HG03442 (cell line): ENCODE results near the gene FAM193A.

Experiments
- ATAC-seq: cut with Tn5 transposase; IDR thresholded peaks from one replicate; pipeline ENCODE4 v1.9.1; 2021; ENCODE audit warnings: mild to moderate bottlenecking, moderate library complexity; ENCODE audit not compliant: unreplicated experiment

The FAM193A gene, protein sequence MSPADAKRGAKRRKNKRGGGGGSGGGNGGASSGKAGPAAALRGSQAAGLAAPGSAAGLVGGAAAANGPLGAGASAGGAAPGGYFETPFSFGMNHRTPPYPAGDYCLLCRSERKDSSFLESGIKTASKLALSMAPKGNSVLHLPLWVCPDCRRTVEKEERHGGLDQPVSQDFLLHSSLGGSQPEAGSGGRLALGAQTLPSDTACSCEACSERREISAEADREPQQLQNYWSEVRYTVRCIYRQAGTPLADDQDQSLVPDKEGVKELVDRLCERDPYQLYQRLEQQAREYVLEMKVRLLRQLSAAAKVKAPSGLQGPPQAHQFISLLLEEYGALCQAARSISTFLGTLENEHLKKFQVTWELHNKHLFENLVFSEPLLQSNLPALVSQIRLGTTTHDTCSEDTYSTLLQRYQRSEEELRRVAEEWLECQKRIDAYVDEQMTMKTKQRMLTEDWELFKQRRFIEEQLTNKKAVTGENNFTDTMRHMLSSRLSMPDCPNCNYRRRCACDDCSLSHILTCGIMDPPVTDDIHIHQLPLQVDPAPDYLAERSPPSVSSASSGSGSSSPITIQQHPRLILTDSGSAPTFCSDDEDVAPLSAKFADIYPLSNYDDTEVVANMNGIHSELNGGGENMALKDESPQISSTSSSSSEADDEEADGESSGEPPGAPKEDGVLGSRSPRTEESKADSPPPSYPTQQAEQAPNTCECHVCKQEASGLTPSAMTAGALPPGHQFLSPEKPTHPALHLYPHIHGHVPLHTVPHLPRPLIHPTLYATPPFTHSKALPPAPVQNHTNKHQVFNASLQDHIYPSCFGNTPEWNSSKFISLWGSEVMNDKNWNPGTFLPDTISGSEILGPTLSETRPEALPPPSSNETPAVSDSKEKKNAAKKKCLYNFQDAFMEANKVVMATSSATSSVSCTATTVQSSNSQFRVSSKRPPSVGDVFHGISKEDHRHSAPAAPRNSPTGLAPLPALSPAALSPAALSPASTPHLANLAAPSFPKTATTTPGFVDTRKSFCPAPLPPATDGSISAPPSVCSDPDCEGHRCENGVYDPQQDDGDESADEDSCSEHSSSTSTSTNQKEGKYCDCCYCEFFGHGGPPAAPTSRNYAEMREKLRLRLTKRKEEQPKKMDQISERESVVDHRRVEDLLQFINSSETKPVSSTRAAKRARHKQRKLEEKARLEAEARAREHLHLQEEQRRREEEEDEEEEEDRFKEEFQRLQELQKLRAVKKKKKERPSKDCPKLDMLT (N-terminal part only)

DNA sequence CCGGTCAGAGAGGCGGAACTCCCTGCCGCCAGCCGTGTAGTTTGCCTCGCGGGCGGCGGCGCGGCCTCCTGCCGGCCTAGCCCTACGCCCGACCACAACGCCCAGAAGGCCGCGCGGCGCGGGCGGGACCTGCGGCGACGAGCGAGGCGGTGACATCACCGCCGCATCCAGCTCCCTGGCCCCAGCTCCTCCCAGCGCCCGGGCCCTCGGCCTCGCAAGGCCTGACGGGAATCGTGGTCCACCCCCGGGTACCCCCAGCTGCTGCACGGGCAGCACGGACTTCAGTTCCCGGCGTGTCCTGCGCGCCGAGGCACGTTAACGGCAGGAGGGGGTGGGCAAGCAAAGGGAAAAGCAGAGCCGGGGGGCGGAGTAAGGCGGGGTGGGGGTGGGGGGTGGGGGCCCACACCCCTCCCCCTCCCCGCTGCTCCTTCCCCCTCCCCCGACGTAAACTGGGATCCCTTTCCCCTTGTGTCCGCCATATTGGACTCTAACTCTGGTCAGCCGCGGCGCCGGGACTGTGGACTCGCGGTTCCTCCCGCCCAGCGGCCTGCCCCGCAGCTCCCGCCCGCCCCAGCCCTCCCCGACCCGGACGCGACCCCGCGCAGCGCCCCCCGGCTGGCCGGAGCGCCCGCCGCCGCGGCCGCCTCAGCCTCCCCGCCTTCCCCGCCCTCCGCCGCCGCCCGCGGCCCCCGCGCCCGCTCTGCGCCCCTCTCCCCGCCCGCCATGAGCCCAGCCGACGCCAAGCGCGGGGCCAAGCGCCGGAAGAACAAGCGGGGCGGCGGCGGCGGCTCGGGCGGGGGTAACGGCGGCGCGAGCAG lies at the start of gene FAM193A:
Gene FAM193A (plus strand): TSS at position 455 of the 818 bp plus-strand sequence. CDS start 269 bp downstream, at position 724.
- ATAC-seq: peak; percentile 76

DNA sequence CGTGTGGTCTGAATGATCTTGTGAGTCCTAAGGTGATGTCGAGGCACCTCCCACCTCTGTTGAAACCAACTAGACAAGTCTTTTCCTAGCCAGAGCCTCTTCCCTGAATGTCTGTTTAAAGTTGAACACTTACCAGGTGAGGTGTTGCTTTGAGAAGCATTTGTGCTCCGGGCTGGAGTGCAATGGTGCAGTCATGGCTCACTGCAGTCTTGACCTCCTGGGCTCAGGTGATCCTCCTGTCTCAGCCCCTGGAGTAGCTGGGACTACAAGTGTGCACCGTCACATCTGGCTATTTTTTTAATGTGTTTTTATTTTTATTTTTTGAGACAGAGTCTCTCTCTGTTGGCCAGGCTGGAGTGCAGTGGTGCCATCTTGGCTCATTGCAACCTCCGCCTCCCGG lies 49.5 kb upstream of the FAM193A start:
- no peak for ATAC-seq

DNA sequence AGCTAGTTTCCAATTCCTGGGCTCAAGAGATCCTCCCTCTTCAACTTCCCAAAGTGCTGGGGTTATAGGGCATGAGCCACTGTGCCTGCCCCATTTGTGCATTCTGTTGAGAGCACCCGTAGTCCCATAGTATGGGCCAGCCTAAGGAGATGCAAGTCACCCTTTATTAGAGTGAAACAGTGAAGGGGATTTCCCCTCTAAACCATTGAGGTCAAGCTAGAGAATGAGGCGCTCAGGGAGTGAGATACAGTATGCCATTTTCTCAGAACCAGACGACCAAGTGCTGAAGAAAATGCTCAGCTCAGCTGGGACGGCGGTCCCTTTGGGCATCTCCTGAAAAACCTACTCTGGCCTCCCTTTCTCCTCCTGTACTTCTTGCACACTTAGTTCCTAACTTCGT lies 48.8 kb upstream of the FAM193A start:
- ATAC-seq: peak; percentile 62

DNA sequence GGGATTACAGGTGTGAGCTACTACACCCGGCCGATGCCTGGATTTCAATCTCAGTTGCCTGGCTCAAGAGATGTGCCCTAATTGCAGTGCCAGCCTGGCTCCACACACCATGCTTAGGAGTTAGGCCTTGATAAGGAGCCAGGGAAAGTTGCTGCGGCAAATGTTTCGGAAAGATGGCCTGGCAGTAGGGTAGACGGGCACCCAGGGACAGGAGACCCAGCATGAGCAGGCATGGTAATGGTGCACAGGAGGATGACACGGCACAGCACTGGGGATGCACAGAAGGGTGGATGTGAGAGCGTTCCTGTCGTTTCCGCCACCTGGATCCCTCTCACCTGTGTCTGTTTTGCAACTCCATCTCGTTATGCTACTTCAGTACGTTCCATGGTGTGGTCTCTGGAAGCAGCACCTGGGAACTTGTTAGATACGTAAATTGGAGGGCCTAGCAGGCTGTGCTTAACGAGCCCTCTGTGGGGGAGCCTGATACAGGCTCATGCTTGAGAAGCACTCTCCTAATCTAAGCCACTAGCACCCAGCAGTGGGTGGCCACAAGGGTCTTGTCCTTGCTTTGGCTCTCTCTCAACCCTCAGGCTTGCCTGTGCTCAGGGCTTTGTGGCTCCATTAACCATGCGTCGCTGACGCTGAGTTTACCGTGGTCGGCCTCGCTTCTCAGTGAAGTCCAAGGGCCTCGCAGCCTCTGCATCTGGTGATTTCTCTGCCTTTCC lies 47.2 kb upstream of the FAM193A start:
- no peak for ATAC-seq

DNA sequence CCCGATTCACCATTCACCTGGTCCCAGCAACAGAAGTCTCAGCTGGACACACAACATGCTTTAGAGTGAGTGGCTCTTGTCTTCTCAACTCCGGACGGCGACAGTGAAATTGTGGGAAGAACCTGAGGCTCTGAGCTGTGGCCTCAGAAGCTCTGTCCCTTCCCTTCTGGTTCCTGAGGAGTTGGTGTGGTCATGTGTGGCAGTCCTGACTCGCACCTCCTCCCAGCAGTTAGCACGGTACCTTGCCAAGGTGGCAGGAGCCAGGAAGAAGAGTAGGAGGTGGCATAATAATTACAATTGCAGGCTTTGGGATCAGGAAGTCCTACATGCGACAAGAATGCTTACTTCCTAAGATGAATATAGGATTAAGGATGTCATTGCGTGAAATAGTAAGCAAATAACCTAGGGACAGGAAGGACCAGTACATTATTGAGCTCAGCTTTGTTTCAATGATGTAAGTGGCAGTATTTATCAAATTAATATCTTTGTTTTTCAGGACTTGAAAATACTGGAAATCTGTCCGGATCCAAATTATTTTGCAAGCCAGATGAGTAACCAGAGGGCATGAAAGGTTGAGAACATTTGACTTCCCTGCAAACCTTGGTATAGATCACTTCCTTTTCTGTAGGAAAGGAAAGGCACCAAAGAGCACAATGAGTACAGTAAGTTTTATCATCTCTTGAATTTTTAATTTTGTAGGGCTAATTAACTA lies 46.5 kb upstream of the FAM193A start:
- no peak for ATAC-seq

DNA sequence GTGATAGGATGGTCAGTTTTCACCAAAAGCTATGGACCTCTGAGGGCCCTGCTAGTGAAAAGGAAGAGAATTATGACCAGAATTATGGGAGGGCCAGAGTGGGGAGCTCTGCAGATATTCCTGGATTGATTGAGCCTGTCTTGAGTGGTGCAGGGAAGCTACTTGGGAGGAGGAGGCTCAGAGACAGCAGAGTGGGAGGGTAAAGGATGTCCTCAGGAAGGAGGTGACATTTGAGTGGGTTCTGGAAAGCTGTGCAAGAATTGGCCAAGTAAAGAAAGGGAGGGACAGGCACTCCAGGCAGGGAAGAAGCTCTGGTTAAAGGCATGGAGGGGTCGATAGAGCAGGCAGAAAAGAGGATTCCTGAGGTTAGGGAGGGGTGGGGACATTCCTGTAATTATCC lies 43.5 kb upstream of the FAM193A start:
- ATAC-seq: no peak

DNA sequence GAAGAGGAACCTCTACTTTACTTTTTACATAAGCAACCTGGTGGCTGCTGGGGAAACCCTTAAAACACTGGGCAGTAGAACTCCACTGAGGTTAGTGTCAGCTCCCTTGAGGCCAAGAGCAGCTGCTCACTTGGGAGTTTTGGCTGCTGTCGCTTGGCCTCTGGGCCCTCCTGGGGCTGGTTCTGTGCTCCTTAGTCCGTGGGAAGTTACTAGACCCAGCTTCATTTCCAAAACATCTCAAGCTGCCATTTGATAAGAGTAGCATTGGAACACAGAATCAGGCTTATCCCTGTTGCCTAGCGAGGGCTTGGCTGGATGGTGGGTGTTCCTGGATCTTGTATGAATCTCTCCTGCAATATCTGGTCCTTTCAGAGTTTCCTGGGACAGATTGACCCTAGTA lies 41.5 kb upstream of the FAM193A start:
- no peak for ATAC-seq

DNA sequence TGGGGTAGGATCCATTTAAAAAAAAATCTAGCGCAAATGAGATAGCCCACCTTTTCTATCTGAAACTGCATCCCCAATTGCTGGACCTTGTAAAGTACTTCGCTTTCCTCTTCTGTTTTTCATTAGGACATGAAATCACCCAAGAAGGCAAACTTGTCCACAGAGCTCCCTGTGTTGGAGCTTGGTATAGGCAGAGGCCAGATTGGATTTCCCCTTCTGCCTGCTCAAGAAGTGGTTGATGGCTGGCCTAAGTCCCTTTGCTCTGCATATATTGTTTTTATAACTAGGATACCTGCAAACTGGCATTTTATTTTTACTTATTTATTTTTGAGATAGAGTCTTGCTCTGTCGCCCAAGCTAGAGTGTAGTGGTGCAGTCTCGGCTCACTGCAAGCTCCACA lies 39.1 kb upstream of the FAM193A start:
- no peak for ATAC-seq

DNA sequence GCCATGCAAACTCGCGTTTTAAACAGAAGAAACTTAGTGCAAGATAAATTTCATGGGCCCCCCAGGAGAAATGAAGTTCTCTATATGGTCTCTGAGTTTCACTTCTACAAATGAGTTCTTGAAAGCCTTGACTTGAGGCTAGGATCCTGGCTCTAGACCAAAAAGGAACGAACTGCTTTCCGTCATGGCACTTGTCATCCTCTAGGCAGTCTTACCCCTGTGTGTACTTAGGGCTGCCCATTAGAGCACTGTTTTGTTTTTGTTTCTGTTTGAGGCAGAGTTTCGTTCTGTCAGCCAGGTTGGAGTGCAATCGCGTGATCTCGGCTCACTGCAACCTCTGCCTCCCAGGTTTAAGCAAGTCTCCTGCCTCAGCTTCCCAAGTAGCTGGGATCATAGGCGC lies 38.5 kb upstream of the FAM193A start:
- peak; percentile 93 for ATAC-seq

DNA sequence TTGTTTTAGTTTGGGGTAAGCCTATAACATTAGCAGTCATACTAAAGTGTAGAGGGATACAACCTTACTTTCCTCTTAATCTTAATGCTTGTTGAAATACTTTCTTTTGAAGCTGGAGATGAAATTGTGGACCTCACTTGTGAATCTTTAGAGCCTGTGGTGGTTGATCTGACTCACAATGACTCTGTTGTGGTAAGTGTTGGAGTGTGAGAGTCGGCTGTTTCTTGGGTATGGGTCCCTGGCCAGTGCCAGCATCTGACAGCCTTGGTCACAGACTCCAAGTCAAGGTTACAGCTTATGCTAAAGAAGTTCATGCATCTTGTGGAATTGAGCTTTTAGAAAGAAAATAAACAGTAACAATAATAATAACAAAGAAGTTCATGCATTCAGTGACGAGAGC lies 35.9 kb upstream of the FAM193A start:
- no peak for ATAC-seq

DNA sequence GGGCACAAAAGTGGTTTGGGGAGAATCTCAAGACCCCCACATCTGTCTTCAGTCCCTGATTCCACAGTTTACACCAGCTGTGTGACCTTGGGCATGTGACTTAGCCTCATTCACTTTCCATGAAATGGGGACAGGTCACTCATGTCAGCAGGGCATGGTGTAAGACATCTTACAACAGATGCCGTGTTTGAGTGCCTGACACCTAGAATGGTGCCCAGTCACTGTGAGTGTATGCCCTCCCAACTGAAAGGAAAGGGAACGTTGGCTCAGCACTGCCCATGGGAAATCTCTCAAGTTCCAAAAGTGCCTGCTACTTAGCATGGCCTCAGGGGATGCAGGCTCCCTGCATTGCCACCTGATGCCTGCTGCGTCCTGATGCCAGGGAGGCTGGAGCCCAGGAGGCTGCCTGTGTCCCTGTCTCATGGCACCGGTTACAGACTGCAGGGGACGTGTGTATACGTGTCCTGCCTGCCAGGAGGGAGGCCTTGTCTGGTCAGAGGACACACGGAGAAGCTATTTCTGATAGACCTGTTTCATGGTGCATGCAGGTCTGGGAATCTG lies 35.3 kb upstream of the FAM193A start:
- no peak for ATAC-seq

DNA sequence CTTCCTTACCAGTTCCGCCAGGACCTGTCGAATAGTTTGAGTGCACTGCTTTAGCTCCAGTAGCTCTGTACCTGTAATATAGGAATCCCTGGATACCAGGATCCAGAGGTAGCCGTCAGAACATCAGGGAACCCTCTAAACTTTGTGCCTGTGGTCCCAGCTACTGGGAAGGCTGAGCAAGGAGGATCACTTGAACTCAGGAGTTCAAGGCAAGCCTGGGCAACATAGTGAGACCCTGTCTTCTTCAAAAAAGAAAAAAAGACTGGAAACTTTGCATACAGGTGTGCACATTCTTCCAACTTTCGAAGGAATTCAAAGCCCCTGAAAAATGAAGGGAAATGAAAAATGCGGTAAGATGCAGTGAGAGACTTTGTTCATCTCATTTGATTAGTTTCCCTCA lies 32.6 kb upstream of the FAM193A start:
- no peak for ATAC-seq

DNA sequence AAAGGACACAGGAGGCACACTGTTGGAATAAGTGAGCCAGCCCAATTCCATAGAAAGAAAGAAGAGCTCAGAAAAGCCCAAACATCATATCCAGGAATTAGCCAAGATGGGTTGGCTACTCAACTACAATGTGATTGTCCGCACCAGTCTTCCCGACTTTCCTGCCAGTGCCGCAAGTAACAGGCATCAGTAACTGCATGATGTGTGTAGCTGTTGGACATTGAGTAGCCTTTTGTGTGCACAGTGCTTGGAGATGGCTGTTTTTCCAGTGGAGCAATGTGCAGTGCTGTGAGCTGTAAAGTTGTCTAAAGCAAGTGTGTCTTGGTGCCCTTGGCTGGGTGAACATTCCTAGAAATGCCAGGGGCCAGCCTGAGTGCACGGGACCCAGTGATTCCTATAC lies 29.2 kb upstream of the FAM193A start:
- ATAC-seq: no peak

DNA sequence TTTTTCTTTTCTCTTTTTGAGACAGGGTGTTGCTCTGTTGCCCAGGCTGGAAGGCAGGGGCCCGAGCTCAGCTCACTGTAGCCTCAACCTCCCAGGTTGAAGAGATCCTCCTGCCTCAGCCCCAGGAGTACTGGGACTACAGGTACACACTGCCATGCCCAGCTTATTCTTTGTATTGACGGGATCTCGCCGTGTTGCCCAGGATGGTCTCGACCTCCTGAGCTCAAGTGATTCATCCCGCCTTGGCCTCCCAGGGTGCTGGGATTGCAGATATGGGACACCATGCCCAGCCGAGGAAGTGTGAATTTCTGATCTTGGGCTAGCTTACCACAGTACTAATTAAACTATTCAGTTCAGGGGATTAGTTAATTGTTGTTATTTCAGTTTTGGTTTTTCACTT lies 28.6 kb upstream of the FAM193A start:
- ATAC-seq: no peak

DNA sequence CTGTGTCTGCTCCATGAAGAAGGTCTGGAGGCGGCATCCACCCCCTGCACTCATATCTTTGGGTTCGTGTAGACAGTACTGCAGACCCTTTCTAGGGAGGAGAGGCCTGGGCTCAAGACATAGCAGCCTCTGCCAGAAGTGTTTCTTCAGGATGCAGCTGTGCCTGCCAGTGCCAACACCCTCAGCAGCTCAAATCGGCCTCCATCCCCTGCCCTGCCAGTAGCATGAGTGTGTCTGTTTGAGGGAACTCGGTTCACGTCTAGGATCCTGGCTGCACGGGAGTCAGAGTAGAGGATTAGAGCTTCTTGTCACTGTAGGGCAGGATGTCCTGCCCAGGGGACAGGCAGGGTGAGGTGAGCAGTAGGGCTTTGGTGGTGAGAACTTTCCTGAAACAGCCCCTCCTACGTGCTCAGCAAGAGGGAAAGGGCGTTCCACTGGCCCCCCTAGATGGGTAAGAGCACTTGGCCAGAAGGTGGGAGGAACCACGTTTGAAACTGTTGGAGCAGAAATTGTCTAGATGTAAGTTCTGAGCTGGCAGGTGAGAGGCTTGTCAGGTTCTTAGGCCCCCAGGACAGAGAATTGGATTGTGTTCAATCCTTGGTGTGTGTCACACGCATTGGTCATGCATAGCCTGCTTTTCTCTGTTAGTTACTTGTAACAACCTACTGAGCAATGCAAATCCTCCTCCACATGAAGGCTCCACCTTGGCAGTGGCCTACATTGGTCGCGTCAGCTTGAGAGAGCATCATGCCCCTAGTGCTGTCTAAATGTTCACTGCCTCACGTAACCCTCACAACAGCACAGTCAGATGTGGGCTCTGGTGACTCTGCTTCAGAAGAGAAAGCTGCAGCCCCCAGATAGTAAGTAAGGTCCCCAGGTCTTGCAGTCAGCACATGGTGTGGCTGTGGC lies 25.8 kb upstream of the FAM193A start:
- no peak for ATAC-seq

DNA sequence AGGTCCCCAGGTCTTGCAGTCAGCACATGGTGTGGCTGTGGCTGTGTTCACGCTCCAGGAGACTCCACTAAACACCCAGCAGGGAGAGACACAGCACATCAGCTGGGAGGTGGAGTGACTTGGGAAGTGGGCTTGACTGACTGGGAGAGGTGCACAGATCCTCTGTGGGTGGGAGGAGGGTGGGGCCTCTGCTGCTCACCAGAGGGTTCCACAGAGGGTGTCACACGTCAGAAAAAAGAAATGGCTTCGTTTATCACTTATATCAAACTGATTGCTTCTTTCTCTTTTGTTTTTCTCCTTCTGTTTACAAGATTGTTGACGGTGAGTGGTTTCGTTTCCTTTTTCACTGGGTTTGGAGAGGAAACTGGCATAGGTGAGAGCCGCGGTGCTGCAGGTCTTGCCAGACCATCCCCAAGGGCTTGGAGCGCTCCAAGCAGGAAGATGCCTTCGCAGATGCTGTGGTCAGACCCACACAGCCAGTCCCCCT lies 24.8 kb upstream of the FAM193A start:
- ATAC-seq: no peak

DNA sequence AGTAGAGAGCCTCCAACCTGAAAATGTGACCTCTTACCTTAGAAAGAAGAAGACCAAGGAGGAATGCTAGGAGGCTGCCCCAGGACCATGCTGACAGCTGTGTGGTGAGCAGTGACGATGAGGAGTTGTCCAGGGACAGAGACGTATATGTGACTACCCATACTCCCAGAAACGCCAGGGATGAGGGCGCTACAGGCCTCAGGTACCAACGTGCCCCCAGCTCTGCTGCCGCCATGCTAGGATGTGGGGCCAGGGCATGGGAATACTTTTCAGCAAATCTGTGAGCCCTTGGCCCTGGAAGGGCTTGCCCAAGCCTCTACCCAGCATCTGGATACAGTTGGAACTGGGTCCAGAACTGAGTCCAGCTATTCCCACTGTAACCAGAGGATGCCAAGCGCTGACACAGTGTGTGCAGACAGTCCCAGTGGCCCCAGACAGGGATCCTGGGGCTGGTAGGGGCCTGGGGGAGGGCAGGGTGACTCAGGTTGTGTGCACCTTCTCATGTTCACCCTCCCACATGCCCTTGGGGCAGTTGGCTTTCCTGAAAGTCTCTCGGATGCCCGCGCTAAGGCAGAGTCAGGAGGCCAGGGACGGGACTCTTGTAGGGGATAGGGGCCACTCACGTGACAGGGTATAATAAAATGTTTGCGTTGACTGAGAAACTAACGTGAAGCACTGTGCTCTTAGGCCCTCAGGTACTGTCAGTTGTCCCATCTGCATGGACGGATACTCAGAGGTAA lies 23.9 kb upstream of the FAM193A start:
- no peak for ATAC-seq
